ENCODE data around the gene GRAMD1B.

The GRAMD1B gene

DNA sequence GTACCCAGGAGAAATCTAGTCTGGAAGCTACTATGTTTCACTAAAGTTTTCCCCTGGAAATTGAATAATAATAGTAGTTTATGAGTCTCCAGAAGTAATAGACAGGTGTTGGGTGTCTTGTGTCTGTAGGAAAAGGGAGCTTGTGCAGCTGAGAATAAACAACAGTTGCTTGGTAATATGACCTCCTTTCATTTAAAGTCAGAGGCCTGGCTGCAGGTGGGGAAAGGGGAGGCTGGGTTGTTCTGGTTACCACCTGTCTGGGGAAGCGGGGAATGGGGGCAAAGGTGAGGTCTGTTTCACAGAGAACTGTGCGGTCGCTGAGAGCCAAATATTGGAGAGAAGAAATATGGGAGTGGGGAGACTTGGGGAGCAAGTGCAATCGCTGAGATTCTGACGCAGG lies 3.3 kb upstream of the GRAMD1B start:
- FAIRE-seq (no peak), DNase-seq (ENCODE audit: insufficient read length, low spot score) (no peak)

DNA sequence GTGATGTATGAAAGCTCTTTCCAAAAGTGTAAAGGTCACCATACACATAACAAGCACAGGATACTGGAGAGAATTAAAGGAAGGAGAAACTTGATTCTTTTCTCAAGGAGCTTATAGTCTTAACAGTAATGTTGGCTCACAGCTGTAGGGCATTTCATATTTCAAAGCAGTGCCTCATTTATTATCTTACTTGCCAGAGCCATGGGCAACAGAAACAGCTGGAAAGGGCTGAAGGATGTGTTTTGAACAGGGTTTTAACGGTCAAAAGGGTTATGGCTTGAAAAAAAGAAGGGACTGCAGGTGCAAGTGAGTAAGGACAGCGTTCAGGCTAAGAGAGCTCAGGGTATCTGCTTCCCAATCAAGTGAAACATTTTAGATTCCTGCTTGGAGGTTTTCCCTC lies 2.7 kb upstream of the GRAMD1B start:
- FAIRE-seq (no peak), DNase-seq (ENCODE audit: insufficient read length, low spot score) (no peak)
- TF ChIP-seq, protein P1, sequence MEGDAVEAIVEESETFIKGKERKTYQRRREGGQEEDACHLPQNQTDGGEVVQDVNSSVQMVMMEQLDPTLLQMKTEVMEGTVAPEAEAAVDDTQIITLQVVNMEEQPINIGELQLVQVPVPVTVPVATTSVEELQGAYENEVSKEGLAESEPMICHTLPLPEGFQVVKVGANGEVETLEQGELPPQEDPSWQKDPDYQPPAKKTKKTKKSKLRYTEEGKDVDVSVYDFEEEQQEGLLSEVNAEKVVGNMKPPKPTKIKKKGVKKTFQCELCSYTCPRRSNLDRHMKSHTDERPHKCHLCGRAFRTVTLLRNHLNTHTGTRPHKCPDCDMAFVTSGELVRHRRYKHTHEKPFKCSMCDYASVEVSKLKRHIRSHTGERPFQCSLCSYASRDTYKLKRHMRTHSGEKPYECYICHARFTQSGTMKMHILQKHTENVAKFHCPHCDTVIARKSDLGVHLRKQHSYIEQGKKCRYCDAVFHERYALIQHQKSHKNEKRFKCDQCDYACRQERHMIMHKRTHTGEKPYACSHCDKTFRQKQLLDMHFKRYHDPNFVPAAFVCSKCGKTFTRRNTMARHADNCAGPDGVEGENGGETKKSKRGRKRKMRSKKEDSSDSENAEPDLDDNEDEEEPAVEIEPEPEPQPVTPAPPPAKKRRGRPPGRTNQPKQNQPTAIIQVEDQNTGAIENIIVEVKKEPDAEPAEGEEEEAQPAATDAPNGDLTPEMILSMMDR (IDR thresholded peaks at IDR 0.05; ENCODE audit: insufficient read depth, missing control alignments): no peak

More for the DNA sequence above, 3.3 kb upstream of the GRAMD1B start:
- TF ChIP-seq, protein P1 (IDR thresholded peaks at IDR 0.05; ENCODE audit: insufficient read depth, missing control alignments): no peak

DNA sequence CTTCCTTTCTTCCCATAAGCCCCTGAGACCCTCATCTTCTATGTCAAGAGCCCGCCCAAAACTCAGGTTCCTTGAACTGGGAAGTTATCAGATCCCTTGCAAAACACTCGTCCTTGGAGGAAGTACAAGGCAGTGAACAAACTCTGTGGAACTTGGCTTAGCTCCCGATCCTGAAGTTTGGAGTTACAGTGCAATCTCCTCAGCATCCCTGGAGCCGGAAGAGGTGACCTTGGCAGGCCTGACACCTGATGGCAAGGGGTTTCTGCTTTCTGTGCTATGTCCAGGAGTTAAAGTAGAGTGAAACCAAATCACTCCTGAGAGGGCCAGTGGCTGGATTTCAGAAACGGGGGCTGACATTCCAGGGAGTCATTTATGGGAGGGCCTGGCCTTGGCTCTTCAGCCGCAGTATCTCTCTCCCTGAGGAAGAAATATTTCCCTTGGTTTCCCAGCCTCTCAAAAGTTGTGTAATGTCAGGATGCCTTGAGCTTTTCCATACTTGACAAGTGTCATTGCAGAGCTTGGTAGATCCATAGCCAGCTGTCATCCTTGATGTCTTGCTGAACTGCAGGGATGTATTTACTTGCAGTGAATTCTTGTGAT lies 1.9 kb upstream of the GRAMD1B start:
- DNase-seq (ENCODE audit: insufficient read length, low spot score) (no peak), FAIRE-seq (no peak)
- TF ChIP-seq, protein P1 (IDR thresholded peaks at IDR 0.05; ENCODE audit: insufficient read depth, missing control alignments): no peak

DNA sequence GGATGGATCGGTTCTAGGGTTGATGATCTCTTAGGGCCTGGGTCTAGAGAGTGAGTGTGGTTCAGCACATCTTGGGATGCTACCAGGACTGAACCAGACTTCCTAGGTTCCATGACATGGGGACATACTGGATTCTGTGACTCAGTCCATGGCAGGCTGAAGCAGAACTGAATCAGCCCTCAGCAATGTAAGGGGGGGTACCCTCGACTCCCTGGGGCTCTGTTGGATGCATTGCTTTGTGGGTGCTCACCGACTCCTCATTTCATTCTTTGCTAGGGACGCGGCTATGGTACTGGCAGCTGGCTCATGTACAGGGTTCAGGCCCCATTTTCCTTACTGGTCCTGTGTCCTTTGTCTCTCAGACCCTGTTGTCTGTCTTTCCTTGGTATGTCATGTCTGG lies 733 bp upstream of the GRAMD1B start:
- FAIRE-seq: no peak
- TF ChIP-seq, protein P1 (IDR thresholded peaks at IDR 0.05; ENCODE audit: insufficient read depth, missing control alignments): no peak
- DNase-seq (ENCODE audit: insufficient read length, low spot score): no peak

DNA sequence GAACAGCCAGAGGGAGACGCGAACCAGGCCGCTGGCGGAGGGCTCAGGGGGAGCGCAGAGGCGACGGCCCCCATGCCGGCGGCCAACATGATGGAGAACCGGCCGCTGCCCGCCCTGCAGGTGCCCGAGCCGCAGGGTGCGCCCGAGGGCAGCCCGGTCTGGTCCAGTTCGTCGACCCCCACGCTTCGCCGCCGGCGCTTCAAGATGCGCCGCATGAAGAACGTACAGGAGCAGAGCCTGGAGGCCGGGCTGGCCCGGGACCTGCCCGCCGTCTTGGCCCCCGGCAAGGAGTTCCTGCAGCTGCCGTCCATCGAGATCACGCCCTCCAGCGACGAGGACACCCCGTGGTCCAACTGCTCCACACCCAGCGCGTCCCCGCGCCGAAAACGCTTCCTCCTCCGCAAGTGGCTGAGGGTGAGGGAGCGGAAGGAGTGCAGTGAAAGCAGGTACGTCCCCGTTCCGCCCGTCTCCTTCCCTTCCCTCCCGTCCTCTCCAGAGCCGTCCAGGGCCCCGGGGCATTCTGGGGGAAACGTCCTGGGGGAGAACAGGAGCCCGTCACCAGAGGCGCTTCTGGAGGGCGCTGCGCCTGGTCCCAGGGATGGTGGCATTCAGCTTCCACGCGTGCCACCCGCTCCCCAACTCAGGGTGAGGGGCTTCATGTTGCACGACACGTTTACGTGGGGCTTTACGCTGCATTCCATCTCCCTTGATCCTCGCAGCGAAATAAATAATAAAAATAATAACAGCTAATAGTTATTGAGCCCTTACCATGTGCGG lies 840 bp downstream of the GRAMD1B start:
- no peak for FAIRE-seq
- DNase-seq (ENCODE audit: insufficient read length, low spot score): peak; percentile 35
- TF ChIP-seq, protein P1 (IDR thresholded peaks at IDR 0.05; ENCODE audit: insufficient read depth, missing control alignments): no peak

DNA sequence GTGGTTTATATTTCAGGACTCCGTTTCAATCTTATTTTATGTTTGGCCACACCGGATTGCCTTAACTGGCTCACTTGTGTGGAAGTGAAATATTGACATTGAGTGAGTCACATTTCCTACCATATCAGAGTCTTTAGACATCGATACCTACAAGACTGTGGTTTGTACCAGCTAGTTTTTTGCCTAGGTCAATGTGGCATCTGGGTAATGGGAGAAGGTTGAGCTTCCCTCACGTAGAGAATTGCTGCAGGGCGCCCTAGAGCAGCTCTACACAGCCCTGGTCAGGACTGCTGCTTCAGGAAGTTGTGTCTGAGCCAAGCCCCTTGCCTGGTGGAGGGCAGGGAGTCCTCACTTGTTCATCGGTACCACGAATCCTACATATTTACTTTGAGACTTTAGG lies 1.6 kb downstream of the GRAMD1B start:
- FAIRE-seq: no peak
- no peak for DNase-seq (ENCODE audit: insufficient read length, low spot score)
- TF ChIP-seq, protein P1 (IDR thresholded peaks at IDR 0.05; ENCODE audit: insufficient read depth, missing control alignments): no peak

DNA sequence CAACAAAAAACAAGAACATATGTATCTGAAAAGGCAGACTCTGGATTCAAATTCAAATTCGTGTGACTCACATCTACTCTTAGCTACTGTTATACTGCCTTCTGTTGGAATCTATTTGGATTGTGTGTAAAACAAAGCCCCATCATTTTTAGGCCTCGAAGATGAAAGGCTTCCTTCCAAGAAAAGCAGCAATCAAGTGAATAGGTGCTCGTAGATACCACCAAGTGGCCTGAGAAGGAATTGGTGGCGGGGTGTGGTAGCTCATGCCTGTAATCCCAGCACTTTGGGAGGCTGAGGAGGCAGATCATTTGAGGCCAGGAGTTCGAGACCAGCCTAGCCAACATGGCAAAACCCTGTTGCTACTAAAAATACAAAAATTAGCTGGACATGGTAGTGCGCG lies 4.2 kb downstream of the GRAMD1B start:
- DNase-seq (ENCODE audit: insufficient read length, low spot score) (no peak), FAIRE-seq (no peak)
- TF ChIP-seq, protein P1 (IDR thresholded peaks at IDR 0.05; ENCODE audit: insufficient read depth, missing control alignments): peak; percentile 42

Data from D721Med (cell line).